Fibroblast of skin of right quadriceps (primary cell): ENCODE data around the gene GVQW3.

Experiments
- DNase-seq: peaks from one replicate; pipeline ENCODE4 v3.0.0-alpha.2; 2013

The GVQW3 gene

GRCh38 chr11:76380977-76381719 lies at the start of gene GVQW3, which contains the start of gene THAP12:
Gene GVQW3, plus strand, starts transcription at chr11:76381323. Its CDS starts 506 bp downstream, at chr11:76381829.
Gene THAP12, minus strand, starts transcription at chr11:76381132. Its CDS starts 296 bp downstream, at chr11:76380836.
- peak; percentile 98 for DNase-seq

GRCh38 chr11:76334826-76335389 lies 46.2 kb upstream of the GVQW3 start:
- no peak for DNase-seq

GRCh38 chr11:76335842-76336241 lies 45.3 kb upstream of the GVQW3 start:
- no peak for DNase-seq

GRCh38 chr11:76336597-76336996 lies 44.5 kb upstream of the GVQW3 start:
- DNase-seq = no peak

- no peak for DNase-seq
Measured at GRCh38 chr11:76337469-76337868, 43.7 kb upstream of the GVQW3 start.

GRCh38 chr11:76337923-76338322 lies 43.2 kb upstream of the GVQW3 start:
- no peak for DNase-seq

- DNase-seq = peak; percentile 67
Measured at GRCh38 chr11:76339221-76339620, 41.9 kb upstream of the GVQW3 start.

- no peak for DNase-seq
Measured at GRCh38 chr11:76347466-76347865, 33.7 kb upstream of the GVQW3 start.

- DNase-seq = no peak
Measured at GRCh38 chr11:76348348-76348747, 32.8 kb upstream of the GVQW3 start.

GRCh38 chr11:76355172-76355571 lies 26.0 kb upstream of the GVQW3 start:
- no peak for DNase-seq

GRCh38 chr11:76361374-76361773 lies 19.7 kb upstream of the GVQW3 start:
- no peak for DNase-seq

GRCh38 chr11:76361776-76362175 lies 19.3 kb upstream of the GVQW3 start:
- DNase-seq = no peak

- DNase-seq = no peak
Measured at GRCh38 chr11:76362716-76363115, 18.4 kb upstream of the GVQW3 start.

GRCh38 chr11:76365038-76365679 lies 16.0 kb upstream of the GVQW3 start:
- no peak for DNase-seq

- DNase-seq = no peak
Measured at GRCh38 chr11:76368490-76368889, 12.6 kb upstream of the GVQW3 start.

- DNase-seq = no peak
Measured at GRCh38 chr11:76369406-76369805, 11.7 kb upstream of the GVQW3 start.

GRCh38 chr11:76371170-76371569 lies 10.0 kb upstream of the GVQW3 start:
- peak; percentile 78 for DNase-seq

GRCh38 chr11:76376746-76377558 lies 4.2 kb upstream of the GVQW3 start:
- no peak for DNase-seq

GRCh38 chr11:76379807-76380158 lies 1.3 kb upstream of the GVQW3 start:
- no peak for DNase-seq

GRCh38 chr11:76380159-76380976 lies 755 bp upstream of the GVQW3 start:
- peak; percentile 11 for DNase-seq

GRCh38 chr11:76382209-76382608 lies 1.1 kb downstream of the GVQW3 start:
- DNase-seq = no peak

GRCh38 chr11:76385903-76386302 lies 4.8 kb downstream of the GVQW3 start:
- DNase-seq = no peak
